SH-SY5Y (cell line): ENCODE measurements around the gene BCKDHB.

Source experiments
- GATA2 ChIP-seq: IDR thresholded peaks from 2 replicates; pipeline ENCODE4 v1.6.1; 2011; ENCODE audit warnings: mild to moderate bottlenecking, low read depth, low read length
- GATA3 ChIP-seq: IDR thresholded peaks from 2 replicates; pipeline ENCODE4 v1.6.1; 2011; ENCODE audit warnings: low read depth, mild to moderate bottlenecking, low read length, moderate library complexity

DNA sequence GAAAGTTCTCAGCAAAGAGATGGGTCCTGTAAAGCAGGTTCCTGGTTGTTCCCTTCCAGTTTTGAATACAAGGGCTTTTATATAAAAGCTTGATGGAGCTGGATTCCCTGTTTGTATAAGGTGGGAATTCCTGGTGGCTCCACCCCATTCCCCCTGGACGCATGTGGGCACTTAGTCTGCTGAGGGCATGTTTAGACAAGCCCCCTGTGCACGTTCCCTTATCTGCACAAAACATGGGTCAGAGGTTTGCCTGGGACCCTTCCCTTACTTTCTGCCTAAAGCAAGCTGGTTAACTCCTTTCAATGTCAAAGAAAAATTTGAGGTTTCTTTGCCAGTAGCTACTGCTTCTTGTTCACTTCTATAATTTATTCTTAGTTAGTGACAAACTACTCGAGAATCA, 181.1 kb downstream of the BCKDHB start:
- TF ChIP-seq GATA3 (no peak), GATA2 (no peak)
